C4-2B (cell line): ENCODE measurements around the gene NEDD4L.

Experiments
- ZFX ChIP-seq: fragments of 450-650 bp; IDR thresholded peaks from 2 replicates; pipeline ENCODE4 v1.6.1; 2017
- TF ChIP-seq, protein P1 (sequence below): fragments of 450-650 bp; conservative IDR thresholded peaks from 2 replicates; pipeline ENCODE4 v1.5.1; 2017; ENCODE audit warnings: mild to moderate bottlenecking

DNA sequence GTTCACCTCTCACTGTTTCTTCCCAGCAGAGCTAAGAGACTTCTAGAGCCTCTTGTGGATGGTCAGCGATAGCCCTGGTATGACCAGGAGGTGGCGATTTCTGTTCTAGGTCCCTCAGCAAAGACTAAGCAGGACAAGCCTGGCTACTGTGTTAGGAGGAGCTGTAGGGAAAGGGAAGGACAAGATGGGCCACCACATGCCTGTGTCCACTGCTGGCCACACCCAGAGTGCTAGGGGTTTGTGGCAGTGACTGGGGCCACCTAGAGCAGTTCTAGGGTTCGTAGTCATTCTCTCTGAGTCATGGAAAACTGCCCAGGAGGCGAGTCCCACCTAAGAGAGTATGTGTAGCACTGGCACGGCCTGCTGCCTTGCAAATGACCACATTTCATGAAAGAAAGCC is 405.4 kb downstream of the NEDD4L start:
- TF ChIP-seq, protein P1, sequence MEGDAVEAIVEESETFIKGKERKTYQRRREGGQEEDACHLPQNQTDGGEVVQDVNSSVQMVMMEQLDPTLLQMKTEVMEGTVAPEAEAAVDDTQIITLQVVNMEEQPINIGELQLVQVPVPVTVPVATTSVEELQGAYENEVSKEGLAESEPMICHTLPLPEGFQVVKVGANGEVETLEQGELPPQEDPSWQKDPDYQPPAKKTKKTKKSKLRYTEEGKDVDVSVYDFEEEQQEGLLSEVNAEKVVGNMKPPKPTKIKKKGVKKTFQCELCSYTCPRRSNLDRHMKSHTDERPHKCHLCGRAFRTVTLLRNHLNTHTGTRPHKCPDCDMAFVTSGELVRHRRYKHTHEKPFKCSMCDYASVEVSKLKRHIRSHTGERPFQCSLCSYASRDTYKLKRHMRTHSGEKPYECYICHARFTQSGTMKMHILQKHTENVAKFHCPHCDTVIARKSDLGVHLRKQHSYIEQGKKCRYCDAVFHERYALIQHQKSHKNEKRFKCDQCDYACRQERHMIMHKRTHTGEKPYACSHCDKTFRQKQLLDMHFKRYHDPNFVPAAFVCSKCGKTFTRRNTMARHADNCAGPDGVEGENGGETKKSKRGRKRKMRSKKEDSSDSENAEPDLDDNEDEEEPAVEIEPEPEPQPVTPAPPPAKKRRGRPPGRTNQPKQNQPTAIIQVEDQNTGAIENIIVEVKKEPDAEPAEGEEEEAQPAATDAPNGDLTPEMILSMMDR: no peak
- no peak for TF ChIP-seq ZFX
